SU-DHL-6 (cell line): Measurements from ENCODE around the gene MTMR4.

Experiments
- CTCF ChIP-seq: fragments of 200-600 bp; sonication (generic); IDR thresholded peaks from one replicate; pipeline ENCODE4 v1.5.1; 2017; ENCODE audit warnings: antibody characterized with exemption, mild to moderate bottlenecking, low read length, moderate library complexity; ENCODE audit not compliant: insufficient read depth, poor library complexity, severe bottlenecking
- EZH2phosphoT487 ChIP-seq: fragments of 200-600 bp; sonication (generic), shearing (Covaris generic); conservative IDR thresholded peaks from 2 replicates; pipeline ENCODE4 v1.6.1; 2018; ENCODE audit warnings: mild to moderate bottlenecking, antibody characterized with exemption, low read length, moderate library complexity, mixed read lengths

- TF ChIP-seq CTCF (no peak), EZH2phosphoT487 (no peak)
These were observed 44.1 kb downstream of the MTMR4 start for GRCh38 chr17:58470356-58470755.
